Liver (tissue), 3 donors: ENCODE measurements around the gene URAD.

Experiments
- CTCF ChIP-seq: fragments of 150-350 bp; IDR thresholded peaks from 2 replicates; pipeline ENCODE4 v1.5.1; 2017; ENCODE audit warnings: improper control_type of control experiment, low read depth, low read length; ENCODE audit not compliant: missing input control
- MAX ChIP-seq: IDR thresholded peaks from 2 replicates; pipeline ENCODE4 v1.6.1; 2016; ENCODE audit warnings: antibody characterized with exemption
- RXRA ChIP-seq, 2 donors: IDR thresholded peaks; 2 replicates each; pipeline ENCODE4 v1.6.1; 2017 to 2018; ENCODE audit warnings: antibody characterized with exemption in 2 of 2, mild to moderate bottlenecking in 1 of 2
- donor health status: healthy.
- donor health status: healthy.

GRCh38 chr13:27965343-27965739 lies 23.2 kb downstream of the URAD start:
- TF ChIP-seq RXRA (IDR thresholded peaks at IDR 0.05) (no peak), CTCF (no peak), MAX (no peak)
